8988T (cell line): Measurements from ENCODE around the gene ACSF2.

Source experiments
- DNase-seq: peaks from one replicate; pipeline ENCODE4 v3.0.0; 2011

Gene ACSF2

GRCh38 chr17:50479522-50480141 lies 53.6 kb downstream of the ACSF2 start:
- DNase-seq, result peak; percentile 90

- no peak for DNase-seq
Observed at GRCh38 chr17:50480142-50480764, 54.2 kb downstream of the ACSF2 start.

GRCh38 chr17:50480854-50481490 lies 55.0 kb downstream of the ACSF2 start:
- DNase-seq, result no peak

GRCh38 chr17:50481648-50482047 lies 55.6 kb downstream of the ACSF2 start:
- no peak for DNase-seq

- DNase-seq, result no peak
Observed at GRCh38 chr17:50482110-50482509, 56.1 kb downstream of the ACSF2 start.

GRCh38 chr17:50482516-50482915 lies 56.5 kb downstream of the ACSF2 start:
- peak; percentile 85 for DNase-seq

GRCh38 chr17:50483266-50483665 lies 57.2 kb downstream of the ACSF2 start:
- DNase-seq, result no peak

GRCh38 chr17:50484386-50485155 lies 58.6 kb downstream of the ACSF2 start:
- DNase-seq, result no peak

GRCh38 chr17:50487213-50488096 lies 61.4 kb downstream of the ACSF2 start:
- no peak for DNase-seq

- DNase-seq, result no peak
Observed at GRCh38 chr17:50488880-50489279, 62.9 kb downstream of the ACSF2 start.

- DNase-seq, result no peak
Observed at GRCh38 chr17:50491505-50491904, 65.5 kb downstream of the ACSF2 start.

- DNase-seq, result no peak
Observed at GRCh38 chr17:50492214-50492613, 66.2 kb downstream of the ACSF2 start.

GRCh38 chr17:50493744-50494143 lies 67.7 kb downstream of the ACSF2 start:
- no peak for DNase-seq

GRCh38 chr17:50495217-50495823 lies 69.3 kb downstream of the ACSF2 start:
- DNase-seq, result no peak

- no peak for DNase-seq
Observed at GRCh38 chr17:50495918-50496317, 69.9 kb downstream of the ACSF2 start.

- DNase-seq, result no peak
Observed at GRCh38 chr17:50498021-50498874, 72.2 kb downstream of the ACSF2 start.

GRCh38 chr17:50499270-50499669 lies 73.3 kb downstream of the ACSF2 start:
- no peak for DNase-seq

GRCh38 chr17:50499721-50500120 lies 73.7 kb downstream of the ACSF2 start:
- DNase-seq, result no peak

- DNase-seq, result no peak
Observed at GRCh38 chr17:50501054-50501453, 75.0 kb downstream of the ACSF2 start.

- no peak for DNase-seq
Observed at GRCh38 chr17:50502301-50502990, 76.4 kb downstream of the ACSF2 start.
